Measurements from ENCODE around the gene RMC1.
"Not testable (repeated sequence)": the region's sequence is repeated elsewhere in the genome, so short reads cannot be mapped to it uniquely, and the experiment has no call there.

The RMC1 gene

GRCh38 chr18:23501626-23502025, 1.7 kb upstream of the RMC1 start:
- Histone ChIP-seq H2BK5ac (ENCODE audit: low read length) (no peak overlapping the region), H3K4me1 (ENCODE audit: control insufficient read depth, low read depth, low read length) (no peaks in the 10 kb centered on the region), H3K79me2 (ENCODE audit: control insufficient read depth, insufficient read depth, low read length) (no peaks in the 10 kb centered on the region), H4K5ac (ENCODE audit: low read length) (no peak overlapping the region), H2BK120ac (ENCODE audit: low read depth, low read length) (no peak overlapping the region), H3K4me2 (ENCODE audit: low read length) (no peak overlapping the region), H3K4ac (ENCODE audit: low read depth, low read length) (no peak overlapping the region), H2AK5ac (ENCODE audit: low read length) (no peak overlapping the region), H4K8ac (ENCODE audit: low read depth, low read length) (no peak overlapping the region), H3K18ac (ENCODE audit: low read length) (no peak overlapping the region), H3K9ac (ENCODE audit: low read length) (no peak overlapping the region), H3K23ac (ENCODE audit: low read length) (no peak overlapping the region), H3K27ac (ENCODE audit: low read depth, low read length) (no peak overlapping the region), H2BK15ac (replicated peaks; ENCODE audit: low read depth) (no peak overlapping the region), H3K4me3 (ENCODE audit: low read length) (no peak overlapping the region), H3K56ac (ENCODE audit: low read length) (no peak overlapping the region), H3K36me3 (ENCODE audit: control insufficient read depth, insufficient read depth, low read length) (no peaks in the 10 kb centered on the region), H3K27me3 (ENCODE audit: insufficient read depth, low read length, poor library complexity) (peaks cover 3% of the 10 kb centered on the region), H3K79me1 (ENCODE audit: low read length) (peaks cover 1% of the 10 kb centered on the region)
- WGBS (ENCODE audit: extremely low coverage, insufficient coverage, low lambda C conversion rate), result no CpG with 5 or more reads among the region's 6 CpGs
- DNase-seq, result no peak

GRCh38 chr18:23502516-23503037, 734 bp upstream of the RMC1 start:
- Histone ChIP-seq H3K27ac (ENCODE audit: low read depth, low read length) (no peak overlapping the region), H3K79me2 (ENCODE audit: control insufficient read depth, insufficient read depth, low read length) (no peaks in the 10 kb centered on the region), H3K9ac (ENCODE audit: low read length) (peak overlapping the region; percentile 82), H3K56ac (ENCODE audit: low read length) (peak overlapping the region; percentile 97), H3K27me3 (ENCODE audit: insufficient read depth, low read length, poor library complexity) (peaks cover 3% of the 10 kb centered on the region), H3K23ac (ENCODE audit: low read length) (no peak overlapping the region), H3K4me2 (ENCODE audit: low read length) (peak overlapping the region; percentile 68), H4K5ac (ENCODE audit: low read length) (no peak overlapping the region), H2BK15ac (replicated peaks; ENCODE audit: low read depth) (no peak overlapping the region), H3K4ac (ENCODE audit: low read depth, low read length) (no peak overlapping the region), H3K79me1 (ENCODE audit: low read length) (peaks cover 1% of the 10 kb centered on the region), H3K18ac (ENCODE audit: low read length) (peak overlapping the region; percentile 45), H2BK120ac (ENCODE audit: low read depth, low read length) (no peak overlapping the region), H4K8ac (ENCODE audit: low read depth, low read length) (no peak overlapping the region), H3K4me3 (ENCODE audit: low read length) (peak overlapping the region; percentile 79), H2BK5ac (ENCODE audit: low read length) (no peak overlapping the region), H3K4me1 (ENCODE audit: control insufficient read depth, low read depth, low read length) (no peaks in the 10 kb centered on the region), H2AK5ac (ENCODE audit: low read length) (no peak overlapping the region), H3K36me3 (ENCODE audit: control insufficient read depth, insufficient read depth, low read length) (no peaks in the 10 kb centered on the region)
- DNase-seq, result no peak
- WGBS (ENCODE audit: extremely low coverage, insufficient coverage, low lambda C conversion rate), result no CpG with 5 or more reads among the region's 6 CpGs

GRCh38 chr18:23503963-23504344, 643 bp downstream of the RMC1 start:
- H3K27me3 ChIP-seq (ENCODE audit: insufficient read depth, low read length, poor library complexity), result peaks cover 3% of the 10 kb centered on the region
- H3K18ac ChIP-seq (ENCODE audit: low read length), result no peak overlapping the region
- peak overlapping the region; percentile 84 for H3K4me3 ChIP-seq (ENCODE audit: low read length)
- peak overlapping the region; percentile 84 for H3K9ac ChIP-seq (ENCODE audit: low read length)
- H4K5ac ChIP-seq (ENCODE audit: low read length), result no peak overlapping the region
- no peak overlapping the region for H2BK15ac ChIP-seq (replicated peaks; ENCODE audit: low read depth)
- H3K23ac ChIP-seq (ENCODE audit: low read length), result peak overlapping the region; percentile 80
- no peak overlapping the region for H4K8ac ChIP-seq (ENCODE audit: low read depth, low read length)
- no CpG with 5 or more reads among the region's 21 CpGs for WGBS (ENCODE audit: extremely low coverage, insufficient coverage, low lambda C conversion rate)
- no peak for DNase-seq
- peak overlapping the region; percentile 89 for H3K56ac ChIP-seq (ENCODE audit: low read length)
- no peak overlapping the region for H2AK5ac ChIP-seq (ENCODE audit: low read length)
- H3K4me2 ChIP-seq (ENCODE audit: low read length), result peak overlapping the region; percentile 93
- no peak overlapping the region for H3K27ac ChIP-seq (ENCODE audit: low read depth, low read length)
- no peaks in the 10 kb centered on the region for H3K79me2 ChIP-seq (ENCODE audit: control insufficient read depth, insufficient read depth, low read length)
- no peak overlapping the region for H3K4ac ChIP-seq (ENCODE audit: low read depth, low read length)
- H3K79me1 ChIP-seq (ENCODE audit: low read length), result peaks cover 1% of the 10 kb centered on the region
- H3K36me3 ChIP-seq (ENCODE audit: control insufficient read depth, insufficient read depth, low read length), result no peaks in the 10 kb centered on the region
- no peaks in the 10 kb centered on the region for H3K4me1 ChIP-seq (ENCODE audit: control insufficient read depth, low read depth, low read length)
- H2BK120ac ChIP-seq (ENCODE audit: low read depth, low read length), result no peak overlapping the region
- H2BK5ac ChIP-seq (ENCODE audit: low read length), result no peak overlapping the region

- H3K56ac ChIP-seq (ENCODE audit: low read length), result no peak overlapping the region
- no peak overlapping the region for H4K5ac ChIP-seq (ENCODE audit: low read length)
- no peak overlapping the region for H3K18ac ChIP-seq (ENCODE audit: low read length)
- no peak overlapping the region for H3K9ac ChIP-seq (ENCODE audit: low read length)
- H3K36me3 ChIP-seq (ENCODE audit: control insufficient read depth, insufficient read depth, low read length), result no peaks in the 10 kb centered on the region
- no peak overlapping the region for H3K4me2 ChIP-seq (ENCODE audit: low read length)
- no peak overlapping the region for H3K27ac ChIP-seq (ENCODE audit: low read depth, low read length)
- H3K79me2 ChIP-seq (ENCODE audit: control insufficient read depth, insufficient read depth, low read length), result no peaks in the 10 kb centered on the region
- H2BK15ac ChIP-seq (replicated peaks; ENCODE audit: low read depth), result no peak overlapping the region
- H4K8ac ChIP-seq (ENCODE audit: low read depth, low read length), result no peak overlapping the region
- DNase-seq, result no peak
- H3K23ac ChIP-seq (ENCODE audit: low read length), result no peak overlapping the region
- H3K27me3 ChIP-seq (ENCODE audit: insufficient read depth, low read length, poor library complexity), result peaks cover 3% of the 10 kb centered on the region
- no CpG with 5 or more reads among the region's 3 CpGs for WGBS (ENCODE audit: extremely low coverage, insufficient coverage, low lambda C conversion rate)
- no peak overlapping the region for H2BK120ac ChIP-seq (ENCODE audit: low read depth, low read length)
- H3K4me3 ChIP-seq (ENCODE audit: low read length), result no peak overlapping the region
- H3K4me1 ChIP-seq (ENCODE audit: control insufficient read depth, low read depth, low read length), result no peaks in the 10 kb centered on the region
- H3K79me1 ChIP-seq (ENCODE audit: low read length), result peaks cover 1% of the 10 kb centered on the region
- H2BK5ac ChIP-seq (ENCODE audit: low read length), result no peak overlapping the region
- H2AK5ac ChIP-seq (ENCODE audit: low read length), result no peak overlapping the region
- no peak overlapping the region for H3K4ac ChIP-seq (ENCODE audit: low read depth, low read length)
Observed at GRCh38 chr18:23504720-23505119, 1.4 kb downstream of the RMC1 start.

GRCh38 chr18:23506393-23506792, 3.1 kb downstream of the RMC1 start:
- Histone ChIP-seq H3K56ac (ENCODE audit: low read length) (no peak overlapping the region), H3K36me3 (ENCODE audit: control insufficient read depth, insufficient read depth, low read length) (no peaks in the 10 kb centered on the region), H2BK5ac (ENCODE audit: low read length) (no peak overlapping the region), H3K4me1 (ENCODE audit: control insufficient read depth, low read depth, low read length) (no peaks in the 10 kb centered on the region), H3K23ac (ENCODE audit: low read length) (no peak overlapping the region), H2BK15ac (replicated peaks; ENCODE audit: low read depth) (no peak overlapping the region), H3K27me3 (ENCODE audit: insufficient read depth, low read length, poor library complexity) (peaks cover 3% of the 10 kb centered on the region), H2AK5ac (ENCODE audit: low read length) (no peak overlapping the region), H3K18ac (ENCODE audit: low read length) (no peak overlapping the region), H3K9ac (ENCODE audit: low read length) (no peak overlapping the region), H3K79me2 (ENCODE audit: control insufficient read depth, insufficient read depth, low read length) (no peaks in the 10 kb centered on the region), H3K4ac (ENCODE audit: low read depth, low read length) (no peak overlapping the region), H4K8ac (ENCODE audit: low read depth, low read length) (no peak overlapping the region), H2BK120ac (ENCODE audit: low read depth, low read length) (no peak overlapping the region), H4K5ac (ENCODE audit: low read length) (no peak overlapping the region), H3K27ac (ENCODE audit: low read depth, low read length) (no peak overlapping the region), H3K4me2 (ENCODE audit: low read length) (no peak overlapping the region), H3K79me1 (ENCODE audit: low read length) (peaks cover 1% of the 10 kb centered on the region), H3K4me3 (ENCODE audit: low read length) (no peak overlapping the region)
- no CpG with 5 or more reads among the region's 6 CpGs for WGBS (ENCODE audit: extremely low coverage, insufficient coverage, low lambda C conversion rate)
- DNase-seq, result no peak

GRCh38 chr18:23510923-23511322, 7.6 kb downstream of the RMC1 start:
- H3K23ac ChIP-seq (ENCODE audit: low read length); H3K27me3 ChIP-seq (ENCODE audit: insufficient read depth, low read length, poor library complexity); H2BK15ac ChIP-seq (replicated peaks; ENCODE audit: low read depth); H3K18ac ChIP-seq (ENCODE audit: low read length); H3K79me1 ChIP-seq (ENCODE audit: low read length); H3K27ac ChIP-seq (ENCODE audit: low read depth, low read length); H2BK5ac ChIP-seq (ENCODE audit: low read length); H3K4me2 ChIP-seq (ENCODE audit: low read length); H3K4ac ChIP-seq (ENCODE audit: low read depth, low read length); H3K4me3 ChIP-seq (ENCODE audit: low read length); H4K8ac ChIP-seq (ENCODE audit: low read depth, low read length); H3K9ac ChIP-seq (ENCODE audit: low read length); H2BK120ac ChIP-seq (ENCODE audit: low read depth, low read length); H2AK5ac ChIP-seq (ENCODE audit: low read length); H3K56ac ChIP-seq (ENCODE audit: low read length); H3K36me3 ChIP-seq (ENCODE audit: control insufficient read depth, insufficient read depth, low read length); H3K79me2 ChIP-seq (ENCODE audit: control insufficient read depth, insufficient read depth, low read length); H4K5ac ChIP-seq (ENCODE audit: low read length); DNase-seq; H3K4me1 ChIP-seq (ENCODE audit: control insufficient read depth, low read depth, low read length): not testable (repeated sequence)
- WGBS (ENCODE audit: extremely low coverage, insufficient coverage, low lambda C conversion rate), result no CpG with 5 or more reads among the region's 2 CpGs

All from mesendoderm (in vitro differentiated cells).